Glutamatergic neuron (in vitro differentiated cells): ENCODE measurements around the gene CHPT1. TPM values are rescaled to one million over a fixed set of nuclear protein-coding genes. Genes with fewer than 3 reads are reported as not detected.
"Not testable (repeated sequence)": the region's sequence is repeated elsewhere in the genome, so short reads cannot be mapped to it uniquely, and the experiment has no call there.

ENCODE experiments used
- DNase-seq: peaks from one replicate; pipeline ENCODE4 v3.0.0; 2022
- H3K27ac Mint-ChIP-seq: one replicate; pipeline ENCODE4 v1.8.0; 2020; ENCODE audit warnings: mild to moderate bottlenecking, mixed read lengths, inconsistent platforms; ENCODE audit not compliant: unreplicated experiment
- H3K27me3 Mint-ChIP-seq: one replicate; pipeline ENCODE4 v1.8.0; 2020; ENCODE audit warnings: mild to moderate bottlenecking, moderate library complexity, mixed read lengths, inconsistent platforms; ENCODE audit not compliant: unreplicated experiment
- H3K36me3 Mint-ChIP-seq: one replicate; pipeline ENCODE4 v1.8.0; 2020; ENCODE audit warnings: mild to moderate bottlenecking, mixed read lengths, inconsistent platforms; ENCODE audit not compliant: unreplicated experiment
- H3K4me1 Mint-ChIP-seq: one replicate; pipeline ENCODE4 v1.8.0; 2020; ENCODE audit warnings: mild to moderate bottlenecking, low read depth, mixed read lengths, inconsistent platforms; ENCODE audit not compliant: unreplicated experiment
- H3K4me3 Mint-ChIP-seq: one replicate; pipeline ENCODE4 v1.8.0; 2020; ENCODE audit warnings: mild to moderate bottlenecking, mixed read lengths, inconsistent platforms; ENCODE audit not compliant: unreplicated experiment
- H3K9me3 Mint-ChIP-seq: one replicate; pipeline ENCODE4 v1.8.0; 2020; ENCODE audit warnings: mild to moderate bottlenecking, moderate library complexity, mixed read lengths, inconsistent platforms; ENCODE audit not compliant: unreplicated experiment
- CTCF ChIP-seq: fragments of 200-600 bp; sonication (generic); IDR thresholded peaks from one replicate; pipeline ENCODE4 v1.5.0; 2021; ENCODE audit not compliant: partially characterized antibody, unreplicated experiment
- total RNA-seq: library from RNA; stranded (reverse); fragmentation: NEBNext Ultra II Directional; extraction: Animal tissue kit (Norgen Biotek cat#: 25700); gene quantifications from one replicate; pipeline ENCODE4 v1.2.1, GENCODE V29; 2021; ENCODE audit not compliant: unreplicated experiment

The CHPT1 gene
- total RNA-seq, 1 donor from 2014 or later: 9.2 TPM

GRCh38 chr12:101671833-101672232 lies 25.6 kb upstream of the CHPT1 start:
- peaks cover 3% of the 10 kb centered on the region for H3K27me3 Mint-ChIP-seq
- no peaks in the 10 kb centered on the region for H3K4me1 Mint-ChIP-seq
- DNase-seq: no peak
- no peak for TF ChIP-seq CTCF
- H3K27ac Mint-ChIP-seq: no peak overlapping the region
- H3K4me3 Mint-ChIP-seq: no peak overlapping the region
- H3K9me3 Mint-ChIP-seq: no peaks in the 10 kb centered on the region
- H3K36me3 Mint-ChIP-seq: no peaks in the 10 kb centered on the region

- peaks cover 3% of the 10 kb centered on the region for H3K27me3 Mint-ChIP-seq
- H3K27ac Mint-ChIP-seq: no peak overlapping the region
- DNase-seq: no peak
- no peaks in the 10 kb centered on the region for H3K4me1 Mint-ChIP-seq
- H3K9me3 Mint-ChIP-seq: no peaks in the 10 kb centered on the region
- H3K4me3 Mint-ChIP-seq: no peak overlapping the region
- no peak for TF ChIP-seq CTCF
- no peaks in the 10 kb centered on the region for H3K36me3 Mint-ChIP-seq
Measured at GRCh38 chr12:101675555-101675954, 21.9 kb upstream of the CHPT1 start.

GRCh38 chr12:101676497-101676896 lies 20.9 kb upstream of the CHPT1 start:
- not testable (repeated sequence) for H3K4me3 Mint-ChIP-seq, H3K9me3 Mint-ChIP-seq, H3K27ac Mint-ChIP-seq, DNase-seq, H3K36me3 Mint-ChIP-seq, H3K4me1 Mint-ChIP-seq, H3K27me3 Mint-ChIP-seq

- no peak for TF ChIP-seq CTCF
- Mint-ChIP-seq H3K9me3 (no peaks in the 10 kb centered on the region), H3K27ac (no peak overlapping the region), H3K4me1 (no peaks in the 10 kb centered on the region), H3K27me3 (no peaks in the 10 kb centered on the region), H3K36me3 (no peaks in the 10 kb centered on the region), H3K4me3 (no peak overlapping the region)
- no peak for DNase-seq
Measured at GRCh38 chr12:101678081-101678480, 19.4 kb upstream of the CHPT1 start.

GRCh38 chr12:101680240-101680639 lies 17.2 kb upstream of the CHPT1 start:
- no peaks in the 10 kb centered on the region for H3K27me3 Mint-ChIP-seq
- TF ChIP-seq CTCF: no peak

GRCh38 chr12:101680647-101681046 lies 16.8 kb upstream of the CHPT1 start:
- no peak for TF ChIP-seq CTCF
- H3K4me3 Mint-ChIP-seq: no peak overlapping the region
- H3K9me3 Mint-ChIP-seq: no peaks in the 10 kb centered on the region
- no peaks in the 10 kb centered on the region for H3K4me1 Mint-ChIP-seq
- DNase-seq: no peak
- no peaks in the 10 kb centered on the region for H3K36me3 Mint-ChIP-seq
- H3K27ac Mint-ChIP-seq: no peak overlapping the region
- no peaks in the 10 kb centered on the region for H3K27me3 Mint-ChIP-seq

More at GRCh38 chr12:101680240-101680639, 17.2 kb upstream of the CHPT1 start:
- H3K4me1 Mint-ChIP-seq: no peaks in the 10 kb centered on the region
- no peak overlapping the region for H3K4me3 Mint-ChIP-seq
- no peak overlapping the region for H3K27ac Mint-ChIP-seq
- H3K9me3 Mint-ChIP-seq: no peaks in the 10 kb centered on the region
- no peak for DNase-seq
- no peaks in the 10 kb centered on the region for H3K36me3 Mint-ChIP-seq

- not testable (repeated sequence) for H3K36me3 Mint-ChIP-seq, H3K4me1 Mint-ChIP-seq, H3K27me3 Mint-ChIP-seq, H3K4me3 Mint-ChIP-seq, H3K27ac Mint-ChIP-seq, DNase-seq, H3K9me3 Mint-ChIP-seq
Measured at GRCh38 chr12:101681627-101682026, 15.8 kb upstream of the CHPT1 start.
